Osteocyte (in vitro differentiated cells): ENCODE data around the gene AMZ2. TPM values are rescaled to one million over a fixed set of nuclear protein-coding genes. Genes with fewer than 3 reads are reported as not detected.
"Not testable (repeated sequence)": the region's sequence is repeated elsewhere in the genome, so short reads cannot be mapped to it uniquely, and the experiment has no call there.

Experiments used
- DNase-seq: peaks from one replicate; pipeline ENCODE4 v3.0.0; 2021; ENCODE audit warnings: mixed read lengths; ENCODE audit not compliant: unreplicated experiment; ENCODE audit errors: extremely low spot score
- H3K27ac Mint-ChIP-seq: one replicate; pipeline ENCODE4 v1.8.0; 2021; ENCODE audit warnings: mild to moderate bottlenecking, mixed read lengths; ENCODE audit not compliant: unreplicated experiment
- H3K27me3 Mint-ChIP-seq: one replicate; pipeline ENCODE4 v1.8.0; 2021; ENCODE audit warnings: mixed read lengths; ENCODE audit not compliant: unreplicated experiment
- H3K36me3 Mint-ChIP-seq: one replicate; pipeline ENCODE4 v1.8.0; 2021; ENCODE audit warnings: mixed read lengths; ENCODE audit not compliant: unreplicated experiment
- H3K4me1 Mint-ChIP-seq: one replicate; pipeline ENCODE4 v1.8.0; 2021; ENCODE audit warnings: mixed read lengths; ENCODE audit not compliant: unreplicated experiment
- H3K4me3 Mint-ChIP-seq: one replicate; pipeline ENCODE4 v1.8.0; 2021; ENCODE audit warnings: mild to moderate bottlenecking, moderate library complexity, mixed read lengths; ENCODE audit not compliant: unreplicated experiment
- H3K9me3 Mint-ChIP-seq: one replicate; pipeline ENCODE4 v1.8.0; 2021; ENCODE audit warnings: mixed read lengths; ENCODE audit not compliant: unreplicated experiment
- total RNA-seq: library from RNA; stranded (reverse); gene quantifications from 2 replicates; pipeline ENCODE4 v1.2.1, GENCODE V29; 2021
- TF ChIP-seq, protein P1 (sequence below): fragments of 200-600 bp; sonication (generic); IDR thresholded peaks from 2 replicates; pipeline ENCODE4 v1.5.0; 2021; ENCODE audit warnings: antibody characterized with exemption, mild to moderate bottlenecking, moderate library complexity

The AMZ2 gene
- total RNA-seq, 1 donor from 2014 or later: 69.8 TPM

- Mint-ChIP-seq H3K4me3 (no peak overlapping the region), H3K36me3 (peaks cover 15% of the 10 kb centered on the region), H3K27ac (no peak overlapping the region), H3K27me3 (no peaks in the 10 kb centered on the region), H3K4me1 (peaks cover 21% of the 10 kb centered on the region), H3K9me3 (no peaks in the 10 kb centered on the region)
- TF ChIP-seq, protein P1, sequence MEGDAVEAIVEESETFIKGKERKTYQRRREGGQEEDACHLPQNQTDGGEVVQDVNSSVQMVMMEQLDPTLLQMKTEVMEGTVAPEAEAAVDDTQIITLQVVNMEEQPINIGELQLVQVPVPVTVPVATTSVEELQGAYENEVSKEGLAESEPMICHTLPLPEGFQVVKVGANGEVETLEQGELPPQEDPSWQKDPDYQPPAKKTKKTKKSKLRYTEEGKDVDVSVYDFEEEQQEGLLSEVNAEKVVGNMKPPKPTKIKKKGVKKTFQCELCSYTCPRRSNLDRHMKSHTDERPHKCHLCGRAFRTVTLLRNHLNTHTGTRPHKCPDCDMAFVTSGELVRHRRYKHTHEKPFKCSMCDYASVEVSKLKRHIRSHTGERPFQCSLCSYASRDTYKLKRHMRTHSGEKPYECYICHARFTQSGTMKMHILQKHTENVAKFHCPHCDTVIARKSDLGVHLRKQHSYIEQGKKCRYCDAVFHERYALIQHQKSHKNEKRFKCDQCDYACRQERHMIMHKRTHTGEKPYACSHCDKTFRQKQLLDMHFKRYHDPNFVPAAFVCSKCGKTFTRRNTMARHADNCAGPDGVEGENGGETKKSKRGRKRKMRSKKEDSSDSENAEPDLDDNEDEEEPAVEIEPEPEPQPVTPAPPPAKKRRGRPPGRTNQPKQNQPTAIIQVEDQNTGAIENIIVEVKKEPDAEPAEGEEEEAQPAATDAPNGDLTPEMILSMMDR: no peak
- DNase-seq: no peak
Measured at GRCh38 chr17:68260051-68260762, 12.4 kb downstream of the AMZ2 start.

DNA sequence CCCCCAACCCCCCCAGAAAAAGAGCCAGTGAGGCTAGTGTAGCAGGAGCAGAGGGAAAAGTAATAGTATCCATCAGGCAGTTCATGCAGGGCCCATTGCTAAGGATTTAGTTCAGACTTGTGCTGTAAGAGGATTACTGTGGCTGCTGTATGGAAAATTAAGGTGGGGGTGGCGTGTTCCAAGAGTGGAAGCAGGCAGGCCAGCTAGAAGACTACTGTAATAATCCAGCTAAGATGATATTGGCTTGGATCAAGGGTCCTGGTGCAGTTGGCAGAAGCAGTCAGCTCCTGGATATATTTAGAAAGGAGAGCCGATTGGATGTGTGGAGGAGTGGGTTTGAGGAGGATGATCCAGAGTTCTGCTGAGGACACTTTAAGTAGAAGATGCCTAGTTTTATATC is 14.6 kb downstream of the AMZ2 start:
- H3K27me3 Mint-ChIP-seq, H3K27ac Mint-ChIP-seq, H3K4me3 Mint-ChIP-seq, H3K9me3 Mint-ChIP-seq, H3K36me3 Mint-ChIP-seq: not testable (repeated sequence)
- peaks cover 21% of the 10 kb centered on the region for H3K4me1 Mint-ChIP-seq
- DNase-seq: peak; percentile 15

GRCh38 chr17:68263101-68263681 is 15.3 kb downstream of the AMZ2 start:
- not testable (repeated sequence) for H3K27me3 Mint-ChIP-seq, H3K27ac Mint-ChIP-seq, H3K9me3 Mint-ChIP-seq, H3K36me3 Mint-ChIP-seq, H3K4me3 Mint-ChIP-seq
- DNase-seq: peak; percentile 38
- H3K4me1 Mint-ChIP-seq: peaks cover 18% of the 10 kb centered on the region
- TF ChIP-seq, protein P1: peak; percentile 73

GRCh38 chr17:68265833-68266232 is 18.0 kb downstream of the AMZ2 start:
- not testable (repeated sequence) for H3K9me3 Mint-ChIP-seq, H3K27me3 Mint-ChIP-seq, H3K4me3 Mint-ChIP-seq, H3K36me3 Mint-ChIP-seq, H3K4me1 Mint-ChIP-seq, DNase-seq, H3K27ac Mint-ChIP-seq

DNA sequence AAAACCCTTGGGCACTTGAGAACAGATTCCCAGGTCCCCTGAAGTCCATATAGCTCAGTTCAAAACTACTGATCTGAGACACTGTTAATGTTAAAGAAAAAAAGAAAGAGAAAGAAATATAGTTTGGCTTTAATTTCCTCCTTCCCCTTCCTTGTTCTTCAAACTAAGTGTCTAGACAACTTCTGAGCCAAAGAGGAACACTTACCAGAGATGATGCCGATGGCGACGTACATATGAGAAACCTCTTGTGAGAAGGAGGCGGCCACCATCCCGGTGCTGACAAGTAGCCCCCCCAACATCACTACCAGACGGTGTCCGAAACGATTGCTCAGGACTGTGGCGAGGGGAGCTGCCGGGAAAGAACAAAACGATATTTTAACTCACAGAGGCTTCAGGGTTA is 25.9 kb downstream of the AMZ2 start:
- H3K27ac Mint-ChIP-seq: no peak overlapping the region
- TF ChIP-seq, protein P1: no peak
- H3K4me1 Mint-ChIP-seq: no peaks in the 10 kb centered on the region
- H3K9me3 Mint-ChIP-seq: no peaks in the 10 kb centered on the region
- DNase-seq: no peak
- H3K27me3 Mint-ChIP-seq: no peaks in the 10 kb centered on the region
- H3K4me3 Mint-ChIP-seq: no peak overlapping the region
- H3K36me3 Mint-ChIP-seq: peaks cover 3% of the 10 kb centered on the region

GRCh38 chr17:68276339-68276738 is 28.5 kb downstream of the AMZ2 start:
- not testable (repeated sequence) for H3K4me1 Mint-ChIP-seq, H3K36me3 Mint-ChIP-seq, H3K27me3 Mint-ChIP-seq, H3K9me3 Mint-ChIP-seq, H3K27ac Mint-ChIP-seq, DNase-seq, H3K4me3 Mint-ChIP-seq
